Vagina (tissue), 2 donors: ENCODE data around the gene RASGRF2. TPM values are rescaled to one million over a fixed set of nuclear protein-coding genes. Genes with fewer than 3 reads are reported as not detected.

Source experiments
- DNase-seq, 2 donors: peaks; one replicate each; pipeline ENCODE4 v3.0.0-alpha.2; 2017; ENCODE audit errors: extremely low spot score in 2 of 2
- H3K27ac ChIP-seq: fragments of 200-600 bp; sonication (generic); one replicate; pipeline ENCODE4 v1.5.1; 2019
- H3K27me3 ChIP-seq: fragments of 200-600 bp; sonication (generic); one replicate; pipeline ENCODE4 v1.5.1; 2019
- H3K36me3 ChIP-seq, 2 donors: fragments of 200-600 bp; sonication (generic); one replicate each; pipeline ENCODE4 v1.5.1; 2017 to 2019
- H3K4me1 ChIP-seq: fragments of 200-600 bp; sonication (generic); one replicate; pipeline ENCODE4 v1.5.1; 2019
- H3K4me3 ChIP-seq, 2 donors: fragments of 200-600 bp; sonication (generic); 1 replicate in 1 of 2; 2 replicates in 1 of 2; pipeline ENCODE4 v1.5.1; 2016 to 2019
- H3K9me3 ChIP-seq: fragments of 200-600 bp; sonication (generic); one replicate; pipeline ENCODE4 v1.5.1; 2019
- CTCF ChIP-seq, 3 experiments: fragments of 450-650 bp in 2 of 3; fragments of 200-600 bp in 1 of 3; sonication (generic) in 1 of 3; IDR thresholded peaks; one replicate each; pipeline ENCODE4 v1.5.1; 2017 to 2019; ENCODE audit warnings: antibody characterized with exemption in 3 of 3, mild to moderate bottlenecking in 2 of 3, moderate library complexity in 2 of 3
- POLR2A ChIP-seq, 2 donors: fragments of 450-650 bp; IDR thresholded peaks; one replicate each; pipeline ENCODE4 v1.6.1; 2017; ENCODE audit warnings: antibody characterized with exemption in 2 of 2, mild to moderate bottlenecking in 2 of 2, moderate library complexity in 2 of 2
- POLR2AphosphoS5 ChIP-seq, 2 donors: sonication (generic); formaldehyde crosslinking; IDR thresholded peaks; one replicate each; pipeline ENCODE4 v1.9.0; 2017; ENCODE audit warnings: antibody characterized with exemption in 2 of 2, mild to moderate bottlenecking in 2 of 2, low read depth in 1 of 2; ENCODE audit not compliant: insufficient read depth in 1 of 2
- intact Hi-C: fragments of 100-400 bp; cut with DNase I; formaldehyde crosslinking; loops from one replicate; pipeline ENCODE4 v1.15.1; 2023
- total RNA-seq: library from RNA; depleted of rRNA; stranded (reverse); fragments of >200 nt; gene quantifications from one replicate; pipeline ENCODE4 v1.2.3, GENCODE V29; 2016

Gene RASGRF2
- total RNA-seq, 1 donor from 2014 or later = 8.8 TPM

- Histone ChIP-seq H3K27ac (no peak overlapping the region), H3K4me3 (no peak overlapping the region), H3K9me3 (no peaks in the 10 kb centered on the region), H3K4me1 (no peaks in the 10 kb centered on the region), H3K27me3 (no peaks in the 10 kb centered on the region), H3K36me3 (no peaks in the 10 kb centered on the region)
- TF ChIP-seq POLR2AphosphoS5 (IDR thresholded peaks at IDR 0.05; ENCODE audit: insufficient read depth in 1 of 2, low read depth in 1 of 2) = no peak
- TF ChIP-seq POLR2A (IDR thresholded peaks at IDR 0.05) = no peak
- TF ChIP-seq CTCF (IDR thresholded peaks at IDR 0.05) = no peak
- no peak for DNase-seq
- intact Hi-C loops = no loop called here
Measured at GRCh38 chr5:81183811-81184748, 223.9 kb downstream of the RASGRF2 start.

DNA sequence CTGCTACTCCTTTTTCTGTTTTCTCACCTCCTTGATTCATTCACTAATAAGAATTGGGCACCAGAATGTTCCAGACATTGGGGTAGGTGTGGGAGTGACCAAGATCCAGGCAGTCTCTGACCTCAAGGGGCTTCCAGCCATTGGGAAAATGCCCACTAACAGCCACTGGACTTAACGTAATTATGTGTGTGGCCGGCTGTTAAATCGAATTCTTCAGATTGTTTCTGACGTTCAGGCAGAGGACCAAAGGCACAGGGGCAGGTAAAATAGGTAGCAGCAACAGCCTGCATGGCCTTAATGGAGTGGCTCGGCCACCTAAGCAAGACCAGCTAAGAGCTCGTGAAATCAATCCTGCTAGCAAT, 224.6 kb downstream of the RASGRF2 start:
- intact Hi-C loops = no loop called here
- no peaks in the 10 kb centered on the region for H3K36me3 ChIP-seq
- TF ChIP-seq CTCF (IDR thresholded peaks at IDR 0.05) (no peak), POLR2AphosphoS5 (IDR thresholded peaks at IDR 0.05; ENCODE audit: insufficient read depth in 1 of 2, low read depth in 1 of 2) (no peak), POLR2A (IDR thresholded peaks at IDR 0.05) (no peak)
- no peak overlapping the region for H3K27ac ChIP-seq
- H3K4me3 ChIP-seq = no peak overlapping the region
- no peak for DNase-seq
- no peaks in the 10 kb centered on the region for H3K4me1 ChIP-seq
- H3K9me3 ChIP-seq = no peaks in the 10 kb centered on the region
- no peaks in the 10 kb centered on the region for H3K27me3 ChIP-seq

GRCh38 chr5:81187885-81188284, 227.7 kb downstream of the RASGRF2 start:
- H3K9me3 ChIP-seq = no peaks in the 10 kb centered on the region
- TF ChIP-seq POLR2A (IDR thresholded peaks at IDR 0.05) (no peak), CTCF (IDR thresholded peaks at IDR 0.05) (no peak), POLR2AphosphoS5 (IDR thresholded peaks at IDR 0.05; ENCODE audit: insufficient read depth in 1 of 2, low read depth in 1 of 2) (no peak)
- no peak overlapping the region for H3K4me3 ChIP-seq
- no peaks in the 10 kb centered on the region for H3K27me3 ChIP-seq
- intact Hi-C loops = no loop called here
- DNase-seq = no peak
- H3K36me3 ChIP-seq = no peaks in the 10 kb centered on the region
- H3K27ac ChIP-seq = no peak overlapping the region
- H3K4me1 ChIP-seq = no peaks in the 10 kb centered on the region

GRCh38 chr5:81188962-81189361, 228.8 kb downstream of the RASGRF2 start:
- Histone ChIP-seq H3K4me3 (no peak overlapping the region), H3K36me3 (no peaks in the 10 kb centered on the region), H3K4me1 (no peaks in the 10 kb centered on the region), H3K9me3 (no peaks in the 10 kb centered on the region), H3K27me3 (no peaks in the 10 kb centered on the region), H3K27ac (no peak overlapping the region)
- DNase-seq = no peak
- intact Hi-C loops = no loop called here
- no peak for TF ChIP-seq CTCF (IDR thresholded peaks at IDR 0.05)
- no peak for TF ChIP-seq POLR2AphosphoS5 (IDR thresholded peaks at IDR 0.05; ENCODE audit: insufficient read depth in 1 of 2, low read depth in 1 of 2)
- no peak for TF ChIP-seq POLR2A (IDR thresholded peaks at IDR 0.05)

GRCh38 chr5:81189875-81190498, 229.8 kb downstream of the RASGRF2 start:
- no peak for DNase-seq
- Histone ChIP-seq H3K36me3 (no peaks in the 10 kb centered on the region), H3K27me3 (no peaks in the 10 kb centered on the region), H3K9me3 (no peaks in the 10 kb centered on the region), H3K4me3 (no peak overlapping the region), H3K27ac (no peak overlapping the region), H3K4me1 (peaks cover 4% of the 10 kb centered on the region)
- intact Hi-C loops = no loop called here
- TF ChIP-seq POLR2A (IDR thresholded peaks at IDR 0.05) = no peak
- no peak for TF ChIP-seq POLR2AphosphoS5 (IDR thresholded peaks at IDR 0.05; ENCODE audit: insufficient read depth in 1 of 2, low read depth in 1 of 2)
- no peak for TF ChIP-seq CTCF (IDR thresholded peaks at IDR 0.05)
